Heart left ventricle (tissue), 16 donors: Measurements from ENCODE around the gene GPANK1. TPM values are rescaled to one million over a fixed set of nuclear protein-coding genes. Genes with fewer than 3 reads are reported as not detected.
A peak's percentile ranks its signal among the peaks of the same experiment; 100 is the strongest.

Source experiments
- ATAC-seq, 4 donors: fragments of 200-7000 bp; cut with Tn5 transposase; one replicate each; pipeline ENCODE4 v1.9.1; 2020 to 2022; ENCODE audit warnings: moderate library complexity in 4 of 4, mild to moderate bottlenecking in 3 of 4, moderate number of reproducible peaks in 1 of 4
- DNase-seq, 5 donors: peaks; one replicate each; pipeline ENCODE4 v3.0.0-alpha.2; 2020
- H3K27ac ChIP-seq, 12 donors: fragments of 200-600 bp; sonication (generic) in 4 of 12; one replicate each; pipeline versions ENCODE4 v1.5.0 to v1.8.0; 2016 to 2022; ENCODE audit warnings: mild to moderate bottlenecking in 2 of 12
- H3K27me3 ChIP-seq, 9 donors: fragments of 200-600 bp; sonication (generic) in 2 of 9; one replicate each; pipeline versions ENCODE4 v1.5.1 to v1.8.0; 2016 to 2022; ENCODE audit warnings: mild to moderate bottlenecking in 3 of 9
- H3K36me3 ChIP-seq, 9 donors: fragments of 200-600 bp; sonication (generic) in 2 of 9; one replicate each; pipeline versions ENCODE4 v1.5.0 to v1.8.0; 2018 to 2022; ENCODE audit warnings: mild to moderate bottlenecking in 2 of 9
- H3K4me1 ChIP-seq, 12 donors: fragments of 200-600 bp; sonication (generic) in 4 of 12; one replicate each; pipeline versions ENCODE4 v1.5.0 to v1.8.0; 2016 to 2022; ENCODE audit warnings: mild to moderate bottlenecking in 3 of 12
- H3K4me3 ChIP-seq, 12 donors: fragments of 200-600 bp; sonication (generic) in 4 of 12; one replicate each; pipeline versions ENCODE4 v1.5.0 to v1.8.0; 2017 to 2022; ENCODE audit warnings: mild to moderate bottlenecking in 9 of 12, moderate library complexity in 4 of 12
- H3K9me3 ChIP-seq, 12 donors: fragments of 200-600 bp; sonication (generic) in 4 of 12; one replicate each; pipeline versions ENCODE4 v1.5.0 to v1.8.0; 2016 to 2022; ENCODE audit warnings: mild to moderate bottlenecking in 1 of 12
- POLR2A ChIP-seq, 2 donors: fragments of 450-650 bp; IDR thresholded peaks; one replicate each; pipeline ENCODE4 v1.6.1; 2017; ENCODE audit warnings: antibody characterized with exemption in 2 of 2, mild to moderate bottlenecking in 2 of 2, moderate library complexity in 2 of 2
- WGBS, 4 donors: extraction: QIAGEN DNeasy Blood & Tissue Kit in 2 of 4; methylation state at CpG; one replicate each; pipeline versions ENCODE4 v1.1.5 to v1.1.7; 2013 to 2018; 5-methylcytosine and 5-hydroxymethylcytosine counted together
- intact Hi-C, 10 donors: fragments of 100-400 bp; cut with DNase I; formaldehyde crosslinking; loops; one replicate each; pipeline versions ENCODE4 v1.11.1 to v1.14.2; 2022
- polyA plus RNA-seq, 2 donors: library from polyadenylated mRNA; stranded (reverse); fragments of 200-250 nt; gene quantifications; one replicate each; pipeline ENCODE4 v1.2.3, GENCODE V29; 2013
- total RNA-seq, 9 donors: library from RNA; depleted of rRNA in 2 of 9; stranded (reverse); fragments of >200 nt in 2 of 9; fragmentation: NEBNext Ultra II Directional in 3 of 9; extraction: Animal tissue kit (Norgen Biotek cat#: 25700) in 3 of 9; gene quantifications; one replicate each; pipeline versions ENCODE4 v1.1.0 to v1.2.4, GENCODE V29; 2016 to 2023
- TF ChIP-seq, protein P1 (sequence below), 12 donors: fragments of 200-600 bp; sonication (generic) in 4 of 12; IDR thresholded peaks; one replicate each; pipeline versions ENCODE4 v1.5.0 to v1.8.0; 2018 to 2022; ENCODE audit warnings: antibody characterized with exemption in 12 of 12, mild to moderate bottlenecking in 5 of 12
- donor health status: ischemic (EF 13 %, LVEDD 7.1; RV severe dilation, severe dysfunction).
- donor health status: healthy with polysubstance abuse.
- donor health status: DM: no; HTN: yes; CAD: no.
- donor health status: DM: no; HTN: no; CAD: no.
- donor health status: ischemic (EF 25% LVEDD 6.9; RV normal size, moderate dysfunction).
- donor health status: ischemic (EF 25% LVEDD 5.7; RV mildly dilated, moderate dysfunction).
- donor health status: healthy.
- donor health status: DM: yes; HTN: yes; CAD: no.
- donor health status: ischemic (EF 35%, LVEDD 5.7; RV mildly dilated, moderate dysfunction).
- donor health status: nonischemic (EF 11% LVEDD 7.7; RV severe dilation, severe dysfunction).
- donor health status: DM: yes; HTN: yes; CAD: no.
- donor health status: PGD.
- donor health status: ischemic (EF 29% LVEDD 5.4; RV normal size, mild dysfunction).
- donor health status: nonischemic (EF 23%, LVEDD 6.1; RV moderate dilation, normal function).

The GPANK1 gene
- total and polyA plus RNA-seq, 11 donors, result 15.9 to 29.8 (median 19.5) TPM

DNA sequence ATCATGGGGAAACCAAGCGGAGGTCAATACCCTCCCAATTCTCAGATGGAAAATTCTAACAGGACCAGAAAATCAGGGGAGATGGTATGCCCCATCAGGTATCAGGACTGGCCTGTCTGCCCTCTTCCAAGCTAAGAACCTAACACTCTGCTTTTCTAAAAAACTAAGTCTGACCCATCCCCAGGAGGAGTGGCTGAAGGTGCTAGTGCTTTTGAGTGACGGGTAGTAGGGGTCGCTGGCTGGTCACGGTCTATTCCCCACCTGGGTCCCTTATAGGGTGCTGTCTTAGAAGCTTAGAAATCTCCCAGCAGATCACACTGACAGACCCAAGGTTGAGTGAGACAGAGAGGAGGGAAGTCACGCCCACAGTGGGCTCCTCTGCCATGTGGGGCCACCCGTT, 28.7 kb upstream of the GPANK1 start:
- Histone ChIP-seq H3K9me3 (no peaks in the 10 kb centered on the region), H3K36me3 (peaks cover 0 to 100% (median 96%) of the 10 kb centered on the region in 9 donors), H3K27ac (no peak overlapping the region), H3K27me3 (no peaks in the 10 kb centered on the region), H3K4me1 (peaks cover 0 to 11% (median 0%) of the 10 kb centered on the region in 12 donors), H3K4me3 (no peak overlapping the region)
- DNase-seq, result no peak
- intact Hi-C loops, result no loop called here
- no peak for ATAC-seq
- TF ChIP-seq, protein P1, sequence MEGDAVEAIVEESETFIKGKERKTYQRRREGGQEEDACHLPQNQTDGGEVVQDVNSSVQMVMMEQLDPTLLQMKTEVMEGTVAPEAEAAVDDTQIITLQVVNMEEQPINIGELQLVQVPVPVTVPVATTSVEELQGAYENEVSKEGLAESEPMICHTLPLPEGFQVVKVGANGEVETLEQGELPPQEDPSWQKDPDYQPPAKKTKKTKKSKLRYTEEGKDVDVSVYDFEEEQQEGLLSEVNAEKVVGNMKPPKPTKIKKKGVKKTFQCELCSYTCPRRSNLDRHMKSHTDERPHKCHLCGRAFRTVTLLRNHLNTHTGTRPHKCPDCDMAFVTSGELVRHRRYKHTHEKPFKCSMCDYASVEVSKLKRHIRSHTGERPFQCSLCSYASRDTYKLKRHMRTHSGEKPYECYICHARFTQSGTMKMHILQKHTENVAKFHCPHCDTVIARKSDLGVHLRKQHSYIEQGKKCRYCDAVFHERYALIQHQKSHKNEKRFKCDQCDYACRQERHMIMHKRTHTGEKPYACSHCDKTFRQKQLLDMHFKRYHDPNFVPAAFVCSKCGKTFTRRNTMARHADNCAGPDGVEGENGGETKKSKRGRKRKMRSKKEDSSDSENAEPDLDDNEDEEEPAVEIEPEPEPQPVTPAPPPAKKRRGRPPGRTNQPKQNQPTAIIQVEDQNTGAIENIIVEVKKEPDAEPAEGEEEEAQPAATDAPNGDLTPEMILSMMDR (IDR thresholded peaks at IDR 0.05), result no peak
- no peak for TF ChIP-seq POLR2A (IDR thresholded peaks at IDR 0.05)
- WGBS, 4 donors, result 90 to 92% (median 91%) methylated on average over 6 of the region's 6 CpGs

GRCh38 chr6:31692886-31693285, 28.1 kb upstream of the GPANK1 start:
- no peak for TF ChIP-seq POLR2A (IDR thresholded peaks at IDR 0.05)
- TF ChIP-seq, protein P1 (IDR thresholded peaks at IDR 0.05), result no peak
- H3K36me3 ChIP-seq, result peaks cover 0 to 100% (median 96%) of the 10 kb centered on the region in 9 donors
- no peak overlapping the region for H3K4me3 ChIP-seq
- H3K4me1 ChIP-seq, result peaks cover 0 to 8% (median 0%) of the 10 kb centered on the region in 12 donors
- 80 to 90% (median 86%) methylated on average over 9 of the region's 9 CpGs for WGBS, 4 donors
- intact Hi-C loops, result no loop called here
- no peak for ATAC-seq
- no peak for DNase-seq
- no peak overlapping the region for H3K27ac ChIP-seq
- no peaks in the 10 kb centered on the region for H3K9me3 ChIP-seq
- H3K27me3 ChIP-seq, result no peaks in the 10 kb centered on the region

DNA sequence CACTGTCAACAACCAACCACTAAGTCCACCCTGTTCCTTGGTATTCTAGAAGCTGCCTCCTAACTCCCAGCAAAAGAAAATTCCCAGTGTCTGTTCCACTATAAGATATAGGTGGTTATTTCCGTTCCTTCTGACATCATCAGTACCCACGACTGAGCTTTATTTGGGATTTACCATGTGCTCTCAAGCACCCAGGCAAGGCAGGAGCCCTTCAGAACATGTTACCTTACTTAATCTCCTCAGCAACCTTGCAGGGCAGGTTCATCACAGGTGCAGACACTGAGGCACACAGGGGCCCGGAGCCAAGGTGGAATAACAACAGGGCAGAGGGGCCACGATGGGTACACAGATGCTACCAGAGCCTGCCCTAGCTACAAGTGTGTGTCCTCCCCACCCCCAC, 27.6 kb upstream of the GPANK1 start:
- DNase-seq, result peak in 1 of 5 donors; percentile 12
- no peak for ATAC-seq
- H3K4me1 ChIP-seq, result peaks cover 0 to 5% (median 0%) of the 10 kb centered on the region in 12 donors
- H3K27me3 ChIP-seq, result no peaks in the 10 kb centered on the region
- 77 to 82% (median 79%) methylated on average over 4 of the region's 4 CpGs for WGBS, 4 donors
- no peak overlapping the region for H3K27ac ChIP-seq
- no peak for TF ChIP-seq POLR2A (IDR thresholded peaks at IDR 0.05)
- TF ChIP-seq, protein P1 (IDR thresholded peaks at IDR 0.05), result no peak
- H3K4me3 ChIP-seq, result no peak overlapping the region
- H3K36me3 ChIP-seq, result peaks cover 0 to 100% (median 99%) of the 10 kb centered on the region in 9 donors
- intact Hi-C loops, result no loop called here
- no peaks in the 10 kb centered on the region for H3K9me3 ChIP-seq

- TF ChIP-seq POLR2A (IDR thresholded peaks at IDR 0.05), result no peak
- TF ChIP-seq, protein P1 (IDR thresholded peaks at IDR 0.05), result no peak
- Histone ChIP-seq H3K9me3 (no peaks in the 10 kb centered on the region), H3K27ac (no peak overlapping the region), H3K27me3 (no peaks in the 10 kb centered on the region), H3K36me3 (peaks cover 0 to 100% (median 100%) of the 10 kb centered on the region in 9 donors), H3K4me1 (peaks cover 0 to 5% (median 0%) of the 10 kb centered on the region in 12 donors), H3K4me3 (no peak overlapping the region)
- intact Hi-C loops, result no loop called here
- DNase-seq (peak in 1 of 5 donors; percentile 30), ATAC-seq (no peak)
- WGBS, 4 donors, result 92 to 96% (median 95%) methylated on average over 6 to 12 of the region's 12 CpGs
Observed at GRCh38 chr6:31691564-31692108, 26.8 kb upstream of the GPANK1 start.
